Thoracic aorta endothelial cell (primary cell): Measurements from ENCODE around the gene ARID5A. TPM values are rescaled to one million over a fixed set of nuclear protein-coding genes. Genes with fewer than 3 reads are reported as not detected.

Source experiments
- total RNA-seq: library from RNA; depleted of rRNA; stranded (reverse); fragments of >200 nt; gene quantifications from 2 replicates; pipeline ENCODE4 v1.2.3, GENCODE V29; 2012

ARID5A gene, protein sequence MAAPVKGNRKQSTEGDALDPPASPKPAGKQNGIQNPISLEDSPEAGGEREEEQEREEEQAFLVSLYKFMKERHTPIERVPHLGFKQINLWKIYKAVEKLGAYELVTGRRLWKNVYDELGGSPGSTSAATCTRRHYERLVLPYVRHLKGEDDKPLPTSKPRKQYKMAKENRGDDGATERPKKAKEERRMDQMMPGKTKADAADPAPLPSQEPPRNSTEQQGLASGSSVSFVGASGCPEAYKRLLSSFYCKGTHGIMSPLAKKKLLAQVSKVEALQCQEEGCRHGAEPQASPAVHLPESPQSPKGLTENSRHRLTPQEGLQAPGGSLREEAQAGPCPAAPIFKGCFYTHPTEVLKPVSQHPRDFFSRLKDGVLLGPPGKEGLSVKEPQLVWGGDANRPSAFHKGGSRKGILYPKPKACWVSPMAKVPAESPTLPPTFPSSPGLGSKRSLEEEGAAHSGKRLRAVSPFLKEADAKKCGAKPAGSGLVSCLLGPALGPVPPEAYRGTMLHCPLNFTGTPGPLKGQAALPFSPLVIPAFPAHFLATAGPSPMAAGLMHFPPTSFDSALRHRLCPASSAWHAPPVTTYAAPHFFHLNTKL
- total RNA-seq: 8.9 and 19.1 TPM in 2 replicates

DNA sequence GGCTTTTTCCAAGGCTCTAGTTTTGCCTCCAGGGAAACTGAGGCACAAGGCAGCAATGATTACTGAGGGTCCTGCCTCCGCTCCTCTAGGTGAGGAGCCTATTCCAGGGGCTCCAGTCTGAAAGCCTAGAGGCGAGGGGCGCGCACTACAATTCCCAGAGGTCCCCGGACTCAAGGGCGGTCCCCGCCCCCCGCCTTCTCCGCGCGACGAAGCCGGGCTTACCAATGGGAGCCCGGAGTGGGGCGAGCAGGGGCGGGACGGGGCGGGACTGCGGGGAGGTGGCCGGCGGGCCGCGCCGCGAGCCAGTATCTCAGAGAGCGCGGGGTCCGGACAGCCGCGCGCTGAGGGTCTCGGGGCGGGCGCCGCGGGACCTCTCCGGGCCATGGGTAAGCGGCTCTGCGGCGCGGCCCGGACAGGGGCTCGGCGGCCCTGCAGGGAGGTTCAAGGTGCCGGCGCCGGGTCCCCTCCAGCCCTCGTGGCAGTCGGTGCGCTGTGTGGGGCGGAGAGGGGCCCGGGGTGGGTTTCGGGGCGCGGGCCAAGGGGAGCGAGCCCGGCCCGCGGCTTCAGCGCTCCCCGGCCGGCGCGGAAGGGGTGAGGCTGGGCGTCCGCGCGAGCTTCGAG, at the start of gene ARID5A:
Gene ARID5A, plus strand, starts transcription at position 308 of the 621 bp plus-strand sequence. Its CDS starts 75 bp downstream, at position 383.

DNA sequence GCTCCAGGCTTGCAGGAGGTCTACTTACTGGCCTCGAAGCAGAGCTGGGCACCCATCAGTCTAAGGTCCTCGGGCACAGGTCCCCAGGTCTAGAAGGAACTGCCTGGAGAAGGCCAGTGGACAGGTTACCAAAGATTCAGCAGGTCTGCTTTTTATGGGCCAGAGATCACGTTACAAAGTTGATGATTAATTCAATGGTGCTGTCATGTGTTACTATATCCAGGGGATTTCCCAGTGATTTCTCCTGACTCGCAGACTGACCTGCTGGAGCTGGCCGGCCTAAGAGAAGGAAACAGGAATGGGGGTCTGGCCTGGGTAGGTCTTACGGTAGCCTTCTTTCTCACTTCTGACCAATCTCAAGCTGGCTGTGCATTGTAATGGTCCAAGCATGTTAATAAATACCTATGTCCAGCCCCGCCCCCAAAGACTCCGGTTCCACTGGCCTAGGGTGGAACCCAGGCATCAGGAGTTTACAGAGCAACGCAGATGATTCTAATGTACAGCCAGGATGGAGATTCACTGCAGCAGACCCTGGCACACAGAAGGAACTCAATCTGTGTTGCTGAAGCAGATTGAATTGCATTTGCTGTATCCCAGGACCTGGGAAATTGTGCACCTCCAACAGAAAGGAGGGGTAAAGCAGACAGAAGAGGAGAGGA, 31.2 kb upstream of the ARID5A start, which contains the start of gene NEURL3:
Gene NEURL3, minus strand, starts transcription at position 127 of the 659 bp plus-strand sequence. Its CDS starts 71 bp downstream, at position 56.

Other genes starting within 250 kb of the ARID5A start
- gene SNRNP200, start 231.2 kb upstream of the ARID5A start, total RNA-seq: 63.3 and 81.8 TPM in 2 replicates
- 1.6 and 3.7 TPM in 2 replicates for gene ITPRIPL1, start 211.4 kb upstream of the ARID5A start, total RNA-seq
- 25.7 and 41.4 TPM in 2 replicates for gene NCAPH, start 201.0 kb upstream of the ARID5A start, total RNA-seq
- gene NEURL3, start 31.4 kb upstream of the ARID5A start, total RNA-seq: not detected in 2 replicates
- 30.3 and 43.1 TPM in 2 replicates for gene KANSL3, start 101.6 kb downstream of the ARID5A start, total RNA-seq
- under 0.01 and 0.07 TPM in 2 replicates for gene FER1L5, start 106.0 kb downstream of the ARID5A start, total RNA-seq
- gene LMAN2L, start 203.3 kb downstream of the ARID5A start, total RNA-seq: 14.4 and 16.6 TPM in 2 replicates
- gene CNNM4, start 224.2 kb downstream of the ARID5A start, total RNA-seq: 4.0 and 6.1 TPM in 2 replicates